Trophoblast cell (in vitro differentiated cells and primary cell): ENCODE data around the gene HIVEP3.
A peak's percentile ranks its signal among the peaks of the same experiment; 100 is the strongest.

Experiments
- DNase-seq, 2 donors: peaks; one replicate each; pipeline ENCODE4 v3.0.0-alpha.2; 2016
- H2AFZ ChIP-seq: 2 replicates; pipeline ENCODE4 v1.6.1; 2013; ENCODE audit warnings: low read length, moderate library complexity, mild to moderate bottlenecking; ENCODE audit not compliant: insufficient read depth, poor library complexity
- H2AK5ac ChIP-seq: 2 replicates; pipeline ENCODE4 v1.6.1; 2013; ENCODE audit warnings: mild to moderate bottlenecking, low read length
- H2BK120ac ChIP-seq: 2 replicates; pipeline ENCODE4 v1.6.1; 2013; ENCODE audit warnings: low read length, mild to moderate bottlenecking, moderate library complexity; ENCODE audit not compliant: insufficient read depth, poor library complexity
- H2BK12ac ChIP-seq: 2 replicates; pipeline ENCODE4 v1.6.1; 2013; ENCODE audit warnings: mild to moderate bottlenecking, low read length, moderate library complexity
- H2BK5ac ChIP-seq: 2 replicates; pipeline ENCODE4 v1.6.1; 2013; ENCODE audit warnings: low read length, low read depth, moderate library complexity, mild to moderate bottlenecking; ENCODE audit not compliant: poor library complexity
- H3K14ac ChIP-seq: 2 replicates; pipeline ENCODE4 v1.6.1; 2013; ENCODE audit warnings: mild to moderate bottlenecking, low read length
- H3K18ac ChIP-seq: 2 replicates; pipeline ENCODE4 v1.6.1; 2013; ENCODE audit warnings: mild to moderate bottlenecking, low read length
- H3K23ac ChIP-seq: 2 replicates; pipeline ENCODE4 v1.6.1; 2013; ENCODE audit warnings: low read length
- H3K27ac ChIP-seq: 2 replicates; pipeline ENCODE4 v1.5.1; 2013; ENCODE audit warnings: low read depth, mild to moderate bottlenecking, inconsistent platforms, low read length, moderate library complexity
- H3K27me3 ChIP-seq: 2 replicates; pipeline ENCODE4 v1.6.1; 2013; ENCODE audit warnings: inconsistent platforms, mild to moderate bottlenecking, low read length, moderate library complexity; ENCODE audit not compliant: insufficient read depth
- H3K36me3 ChIP-seq, 2 experiments: 1 replicate in 1 of 2; 2 replicates in 1 of 2; pipeline ENCODE4 v1.6.1; 2013; ENCODE audit warnings: low read length in 2 of 2, mild to moderate bottlenecking in 2 of 2, moderate library complexity in 1 of 2; ENCODE audit not compliant: insufficient read depth in 2 of 2, control insufficient read depth in 1 of 2
- H3K4ac ChIP-seq: 2 replicates; pipeline ENCODE4 v1.6.1; 2013; ENCODE audit warnings: low read depth, mild to moderate bottlenecking, low read length, moderate library complexity
- H3K4me1 ChIP-seq, 2 experiments: 1 replicate in 1 of 2; 2 replicates in 1 of 2; pipeline ENCODE4 v1.6.1; 2013; ENCODE audit warnings: low read length in 2 of 2, mild to moderate bottlenecking in 2 of 2, moderate library complexity in 1 of 2; ENCODE audit not compliant: insufficient read depth in 2 of 2, control insufficient read depth in 1 of 2
- H3K4me2 ChIP-seq: 2 replicates; pipeline ENCODE4 v1.6.1; 2013; ENCODE audit warnings: inconsistent platforms, mild to moderate bottlenecking, low read length, moderate library complexity
- H3K4me3 ChIP-seq: 2 replicates; pipeline ENCODE4 v1.5.1; 2013; ENCODE audit warnings: mild to moderate bottlenecking, low read depth, low read length, inconsistent platforms
- H3K79me1 ChIP-seq: one replicate; pipeline ENCODE4 v1.6.1; 2013; ENCODE audit warnings: low read length
- H3K79me2 ChIP-seq: 2 replicates; pipeline ENCODE4 v1.6.1; 2013; ENCODE audit warnings: low read length, mild to moderate bottlenecking; ENCODE audit not compliant: control insufficient read depth, insufficient read depth, poor library complexity
- H3K9ac ChIP-seq: 2 replicates; pipeline ENCODE4 v1.6.1; 2013; ENCODE audit warnings: mild to moderate bottlenecking, low read length
- H3K9me3 ChIP-seq: 2 replicates; pipeline ENCODE4 v1.6.1; 2013; ENCODE audit warnings: low read depth, mild to moderate bottlenecking, control low read depth, inconsistent platforms, low read length; ENCODE audit not compliant: insufficient read depth
- H4K12ac ChIP-seq: 2 replicates; pipeline ENCODE4 v1.6.1; 2013; ENCODE audit warnings: low read depth, mild to moderate bottlenecking, low read length, moderate library complexity
- H4K8ac ChIP-seq: 2 replicates; pipeline ENCODE4 v1.6.1; 2013; ENCODE audit warnings: low read depth, mild to moderate bottlenecking, low read length, moderate library complexity
- H4K91ac ChIP-seq: one replicate; pipeline ENCODE4 v1.6.1; 2013; ENCODE audit warnings: low read depth, mild to moderate bottlenecking, low read length, moderate library complexity
- WGBS: extraction: QIAGEN DNeasy Blood & Tissue Kit; methylation state at CpG from one replicate; pipeline ENCODE4 v1.1.7; 2013; ENCODE audit warnings: missing lambda C conversion rate; ENCODE audit not compliant: insufficient read length, insufficient coverage; ENCODE audit errors: extremely low coverage; 5-methylcytosine and 5-hydroxymethylcytosine counted together

The HIVEP3 gene

GRCh38 chr1:41853907-41854306 is 64.8 kb downstream of the HIVEP3 start:
- Histone ChIP-seq H4K12ac (no peak overlapping the region), H3K4ac (no peak overlapping the region), H3K14ac (no peak overlapping the region), H3K79me1 (peaks cover 3% of the 10 kb centered on the region), H2BK5ac (no peak overlapping the region), H2BK12ac (no peak overlapping the region), H3K27me3 (no peaks in the 10 kb centered on the region), H3K27ac (no peak overlapping the region), H2AFZ (no peak overlapping the region), H3K23ac (no peak overlapping the region), H3K79me2 (no peaks in the 10 kb centered on the region), H3K4me1 (peaks cover 3 to 12% of the 10 kb centered on the region in 2 experiments), H3K9me3 (no peaks in the 10 kb centered on the region), H3K18ac (no peak overlapping the region), H3K36me3 (no peaks in the 10 kb centered on the region), H2BK120ac (no peak overlapping the region), H3K4me3 (peak overlapping the region; percentile 58), H3K4me2 (no peak overlapping the region), H4K91ac (no peak overlapping the region), H4K8ac (no peak overlapping the region), H2AK5ac (no peak overlapping the region), H3K9ac (no peak overlapping the region)
- DNase-seq: no peak
- no CpG with 5 or more reads among the region's 6 CpGs for WGBS

- Histone ChIP-seq H2AFZ (no peak overlapping the region), H3K36me3 (no peaks in the 10 kb centered on the region), H3K4ac (peak overlapping the region; percentile 39), H3K9me3 (no peaks in the 10 kb centered on the region), H2BK12ac (peak overlapping the region; percentile 90), H4K12ac (no peak overlapping the region), H2BK120ac (peak overlapping the region; percentile 68), H2AK5ac (peak overlapping the region; percentile 58), H3K23ac (no peak overlapping the region), H3K79me1 (peaks cover 3% of the 10 kb centered on the region), H4K8ac (no peak overlapping the region), H3K4me1 (peaks cover 3 to 12% of the 10 kb centered on the region in 2 experiments), H3K4me3 (no peak overlapping the region), H3K27me3 (no peaks in the 10 kb centered on the region), H2BK5ac (peak overlapping the region; percentile 75), H3K14ac (peak overlapping the region; percentile 65), H3K9ac (no peak overlapping the region), H3K27ac (no peak overlapping the region), H3K4me2 (no peak overlapping the region), H3K18ac (peak overlapping the region; percentile 38), H3K79me2 (no peaks in the 10 kb centered on the region), H4K91ac (peak overlapping the region; percentile 30)
- WGBS: no CpG with 5 or more reads among the region's 7 CpGs
- peak in 1 of 2 donors; percentile 55 for DNase-seq
These were observed 66.6 kb downstream of the HIVEP3 start for GRCh38 chr1:41852091-41852490.

- Histone ChIP-seq H4K91ac (no peak overlapping the region), H3K4ac (no peak overlapping the region), H4K12ac (no peak overlapping the region), H3K9ac (no peak overlapping the region), H2AK5ac (no peak overlapping the region), H3K4me2 (no peak overlapping the region), H3K27ac (no peak overlapping the region), H3K9me3 (no peaks in the 10 kb centered on the region), H3K4me3 (no peak overlapping the region), H3K27me3 (no peaks in the 10 kb centered on the region), H2AFZ (no peak overlapping the region), H3K23ac (no peak overlapping the region), H2BK120ac (no peak overlapping the region), H2BK12ac (no peak overlapping the region), H3K36me3 (no peaks in the 10 kb centered on the region), H3K79me2 (no peaks in the 10 kb centered on the region), H4K8ac (no peak overlapping the region), H2BK5ac (no peak overlapping the region), H3K14ac (no peak overlapping the region), H3K79me1 (peaks cover 3% of the 10 kb centered on the region), H3K18ac (no peak overlapping the region), H3K4me1 (peaks cover 3 to 12% of the 10 kb centered on the region in 2 experiments)
- peak; percentile 92 to 93 for DNase-seq
- no CpG with 5 or more reads among the region's 5 CpGs for WGBS
These were observed 67.1 kb downstream of the HIVEP3 start for GRCh38 chr1:41851589-41851988.

- H3K27me3 ChIP-seq: no peaks in the 10 kb centered on the region
- H2BK12ac ChIP-seq: no peak overlapping the region
- no CpG with 5 or more reads among the region's 2 CpGs for WGBS
These were observed 68.7 kb downstream of the HIVEP3 start for GRCh38 chr1:41850029-41850428.

More at GRCh38 chr1:41850029-41850428, 68.7 kb downstream of the HIVEP3 start:
- no peak overlapping the region for H2AK5ac ChIP-seq
- H2BK5ac ChIP-seq: no peak overlapping the region
- H2BK120ac ChIP-seq: no peak overlapping the region
- no peak overlapping the region for H4K8ac ChIP-seq
- peaks cover 3% of the 10 kb centered on the region for H3K79me1 ChIP-seq
- no peak overlapping the region for H2AFZ ChIP-seq
- no peak overlapping the region for H4K12ac ChIP-seq
- no peak overlapping the region for H3K4me2 ChIP-seq
- no peak overlapping the region for H3K14ac ChIP-seq
- H3K18ac ChIP-seq: no peak overlapping the region
- no peak for DNase-seq
- H3K36me3 ChIP-seq: no peaks in the 10 kb centered on the region
- peaks cover 3 to 9% of the 10 kb centered on the region in 2 experiments for H3K4me1 ChIP-seq
- H3K9me3 ChIP-seq: no peaks in the 10 kb centered on the region
- H3K79me2 ChIP-seq: no peaks in the 10 kb centered on the region
- H3K9ac ChIP-seq: no peak overlapping the region
- no peak overlapping the region for H4K91ac ChIP-seq
- no peak overlapping the region for H3K23ac ChIP-seq
- no peak overlapping the region for H3K27ac ChIP-seq
- H3K4me3 ChIP-seq: no peak overlapping the region
- H3K4ac ChIP-seq: no peak overlapping the region
